OCI-LY3 (cell line): Measurements from ENCODE around the gene LRRC53.

Experiments used
- H2AFZ ChIP-seq: fragments of 200-600, 300-600 bp; shearing (Covaris generic); 2 replicates; pipeline ENCODE4 v1.6.0; 2014; ENCODE audit warnings: antibody characterized with exemption, low read depth, low read length
- H3K27ac ChIP-seq: fragments of 200-600, 300-600 bp; sonication (generic); 2 replicates; pipeline ENCODE4 v1.5.1; 2014; ENCODE audit warnings: mild to moderate bottlenecking, low read length, moderate library complexity, mixed read lengths
- H3K27me3 ChIP-seq: fragments of 200-600, 300-600 bp; sonication (generic); 2 replicates; pipeline ENCODE4 v1.6.1; 2014; ENCODE audit warnings: low read depth, low read length, mixed read lengths
- H3K36me3 ChIP-seq: fragments of 200-600, 300-600 bp; sonication (generic); replicated peaks from 2 replicates; pipeline ENCODE3; 2014; ENCODE audit warnings: low read depth, low read length, mixed read lengths
- H3K4me1 ChIP-seq: fragments of 300-600, 200-600 bp; sonication (generic); 2 replicates; pipeline ENCODE4 v1.6.1; 2014; ENCODE audit warnings: low read length, mixed read lengths
- H3K4me2 ChIP-seq: fragments of 200-600, 300-600 bp; sonication (generic); 2 replicates; pipeline ENCODE4 v1.6.1; 2014; ENCODE audit warnings: low read length, mixed read lengths
- H3K4me3 ChIP-seq: fragments of 300-600, 200-600 bp; sonication (generic); 2 replicates; pipeline ENCODE4 v1.5.1; 2014; ENCODE audit warnings: antibody characterized with exemption, mild to moderate bottlenecking, low read length, moderate library complexity
- H3K79me2 ChIP-seq: fragments of 300-600, 200-600 bp; shearing (Covaris generic); 2 replicates; pipeline ENCODE4 v1.6.1; 2014; ENCODE audit warnings: mild to moderate bottlenecking, low read length, mixed read lengths
- H3K9ac ChIP-seq: fragments of 300-600, 200-600 bp; shearing (Covaris generic); 2 replicates; pipeline ENCODE4 v1.6.0; 2014; ENCODE audit warnings: mild to moderate bottlenecking, low read length, moderate library complexity
- H3K9me3 ChIP-seq: fragments of 200-600, 300-600 bp; shearing (Covaris generic); 2 replicates; pipeline ENCODE4 v1.6.1; 2014; ENCODE audit warnings: low read length, mixed read lengths; ENCODE audit not compliant: insufficient read depth
- H4K20me1 ChIP-seq: fragments of 200-600, 300-600 bp; sonication (generic); 2 replicates; pipeline ENCODE4 v1.6.1; 2016; ENCODE audit warnings: low read length, mixed read lengths; ENCODE audit not compliant: insufficient read depth
- EZH2phosphoT487 ChIP-seq: fragments of 200-600 bp; shearing (Covaris generic); IDR thresholded peaks from 2 replicates; pipeline ENCODE4 v1.6.1; 2018; ENCODE audit warnings: antibody characterized with exemption, mixed run types, low read depth
- TF ChIP-seq, protein P1 (sequence below): fragments of 200-600, 300-600 bp; sonication (generic); IDR thresholded peaks from 2 replicates; pipeline ENCODE4 v1.5.1; 2014; ENCODE audit warnings: antibody characterized with exemption, low read length, low read depth

LRRC53 gene

GRCh38 chr1:74534241-74534640 is 21.8 kb upstream of the LRRC53 start:
- Histone ChIP-seq H3K79me2 (no peaks in the 10 kb centered on the region), H3K4me1 (no peaks in the 10 kb centered on the region; the same call in 1 of the 2 replicates), H3K27me3 (no peaks in the 10 kb centered on the region), H4K20me1 (no peaks in the 10 kb centered on the region), H3K9ac (no peak overlapping the region), H3K36me3 (no peaks in the 10 kb centered on the region), H3K27ac (no peak overlapping the region), H3K4me3 (no peak overlapping the region), H3K9me3 (no peaks in the 10 kb centered on the region), H3K4me2 (no peak overlapping the region), H2AFZ (no peak overlapping the region)
- no peak for TF ChIP-seq EZH2phosphoT487
- TF ChIP-seq, protein P1, sequence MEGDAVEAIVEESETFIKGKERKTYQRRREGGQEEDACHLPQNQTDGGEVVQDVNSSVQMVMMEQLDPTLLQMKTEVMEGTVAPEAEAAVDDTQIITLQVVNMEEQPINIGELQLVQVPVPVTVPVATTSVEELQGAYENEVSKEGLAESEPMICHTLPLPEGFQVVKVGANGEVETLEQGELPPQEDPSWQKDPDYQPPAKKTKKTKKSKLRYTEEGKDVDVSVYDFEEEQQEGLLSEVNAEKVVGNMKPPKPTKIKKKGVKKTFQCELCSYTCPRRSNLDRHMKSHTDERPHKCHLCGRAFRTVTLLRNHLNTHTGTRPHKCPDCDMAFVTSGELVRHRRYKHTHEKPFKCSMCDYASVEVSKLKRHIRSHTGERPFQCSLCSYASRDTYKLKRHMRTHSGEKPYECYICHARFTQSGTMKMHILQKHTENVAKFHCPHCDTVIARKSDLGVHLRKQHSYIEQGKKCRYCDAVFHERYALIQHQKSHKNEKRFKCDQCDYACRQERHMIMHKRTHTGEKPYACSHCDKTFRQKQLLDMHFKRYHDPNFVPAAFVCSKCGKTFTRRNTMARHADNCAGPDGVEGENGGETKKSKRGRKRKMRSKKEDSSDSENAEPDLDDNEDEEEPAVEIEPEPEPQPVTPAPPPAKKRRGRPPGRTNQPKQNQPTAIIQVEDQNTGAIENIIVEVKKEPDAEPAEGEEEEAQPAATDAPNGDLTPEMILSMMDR, result no peak

GRCh38 chr1:74531796-74532195 is 19.4 kb upstream of the LRRC53 start:
- Histone ChIP-seq H3K9ac (no peak overlapping the region), H3K4me1 (peaks cover 9% of the 10 kb centered on the region), H3K27ac (no peak overlapping the region), H3K4me3 (no peak overlapping the region), H3K4me2 (no peak overlapping the region), H3K27me3 (no peaks in the 10 kb centered on the region), H3K79me2 (no peaks in the 10 kb centered on the region), H3K9me3 (no peaks in the 10 kb centered on the region), H2AFZ (no peak overlapping the region), H3K36me3 (no peaks in the 10 kb centered on the region), H4K20me1 (no peaks in the 10 kb centered on the region)
- TF ChIP-seq, protein P1, result no peak
- TF ChIP-seq EZH2phosphoT487, result no peak

- H2AFZ ChIP-seq, result no peak overlapping the region
- H3K27ac ChIP-seq, result no peak overlapping the region
- no peak overlapping the region for H3K4me3 ChIP-seq
- H3K79me2 ChIP-seq, result no peaks in the 10 kb centered on the region
- H3K4me2 ChIP-seq, result no peak overlapping the region
- H3K4me1 ChIP-seq, result peaks cover 9% of the 10 kb centered on the region
- no peak overlapping the region for H3K9ac ChIP-seq
- H3K27me3 ChIP-seq, result no peaks in the 10 kb centered on the region
- H4K20me1 ChIP-seq, result no peaks in the 10 kb centered on the region
- H3K9me3 ChIP-seq, result no peaks in the 10 kb centered on the region
- H3K36me3 ChIP-seq, result no peaks in the 10 kb centered on the region
- no peak for TF ChIP-seq EZH2phosphoT487
- TF ChIP-seq, protein P1, result no peak
These were observed 18.5 kb upstream of the LRRC53 start for GRCh38 chr1:74530892-74531291.

DNA sequence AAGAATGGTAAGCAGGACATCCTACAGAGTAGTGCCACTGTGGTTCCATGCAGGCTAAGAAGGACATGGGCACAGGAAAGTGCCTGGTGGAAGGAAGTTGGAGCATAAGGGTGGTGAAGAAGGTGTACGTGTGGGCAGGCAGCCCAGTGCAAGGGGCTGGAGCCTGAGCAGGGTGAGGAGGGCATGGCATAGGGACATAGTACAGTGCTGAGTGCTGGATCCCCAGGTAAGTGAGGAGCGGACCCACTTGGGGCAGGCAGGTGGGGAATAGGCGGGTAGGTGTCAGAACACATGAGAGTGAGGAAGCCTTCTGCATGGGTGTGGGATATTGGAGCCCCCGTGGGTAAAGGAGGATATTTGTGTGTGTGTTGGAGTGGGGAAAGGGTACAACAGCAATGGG is 15.7 kb upstream of the LRRC53 start:
- Histone ChIP-seq H3K4me2 (no peak overlapping the region), H3K36me3 (no peaks in the 10 kb centered on the region), H2AFZ (no peak overlapping the region), H3K9me3 (no peaks in the 10 kb centered on the region), H3K27me3 (no peaks in the 10 kb centered on the region), H3K27ac (no peak overlapping the region), H3K4me3 (no peak overlapping the region), H3K9ac (no peak overlapping the region), H3K79me2 (no peaks in the 10 kb centered on the region), H4K20me1 (no peaks in the 10 kb centered on the region), H3K4me1 (peaks cover 11% of the 10 kb centered on the region)
- TF ChIP-seq, protein P1, result no peak
- TF ChIP-seq EZH2phosphoT487, result no peak
